Epidermal melanocyte (primary cell): ENCODE measurements around the gene METTL13.
"Not testable (repeated sequence)": the region's sequence is repeated elsewhere in the genome, so short reads cannot be mapped to it uniquely, and the experiment has no call there.

Experiments used
- DNase-seq: peaks from one replicate; pipeline ENCODE4 v3.0.0; 2011; ENCODE audit warnings: low spot score; ENCODE audit not compliant: insufficient read length

METTL13 gene

DNA sequence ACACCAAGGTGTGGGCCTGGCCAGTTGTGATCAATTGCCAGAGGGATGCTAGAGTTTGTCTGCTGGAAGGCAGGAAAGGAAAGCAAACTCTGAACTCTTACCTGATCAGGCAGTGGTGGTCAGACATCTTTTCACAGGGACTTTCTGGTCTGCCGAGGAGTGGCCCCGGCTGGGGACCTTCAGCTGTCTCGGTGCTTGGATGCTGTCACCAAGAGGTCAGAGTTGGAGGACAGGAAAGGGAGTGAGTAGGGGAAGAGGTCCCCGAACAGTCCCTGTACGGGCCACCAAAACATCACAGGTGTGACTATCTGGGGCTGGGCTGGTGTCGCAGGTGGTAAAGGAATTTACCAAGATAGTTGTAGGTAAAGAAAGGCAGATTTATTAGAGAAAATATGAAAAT lies 17.7 kb upstream of the METTL13 start:
- DNase-seq = no peak

DNA sequence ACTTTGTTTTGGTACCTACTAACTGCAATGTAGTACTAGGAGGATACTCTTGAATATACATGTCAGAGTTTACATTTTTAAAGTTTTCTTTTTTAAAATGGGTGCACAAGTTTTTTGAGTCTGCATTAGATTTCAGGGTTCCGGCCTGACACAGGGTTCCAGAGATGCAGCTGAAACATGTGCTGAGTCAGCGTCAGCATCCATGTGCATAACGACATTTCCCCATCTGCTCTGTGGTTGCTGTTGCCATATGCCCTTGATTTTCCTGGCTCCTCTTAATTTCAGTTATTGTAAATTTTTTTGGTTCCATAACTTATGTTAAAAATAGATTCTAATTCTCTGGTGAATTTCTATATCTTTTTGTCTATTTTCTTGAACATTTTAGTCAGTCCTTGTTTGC lies 12.3 kb upstream of the METTL13 start:
- DNase-seq = no peak

DNA sequence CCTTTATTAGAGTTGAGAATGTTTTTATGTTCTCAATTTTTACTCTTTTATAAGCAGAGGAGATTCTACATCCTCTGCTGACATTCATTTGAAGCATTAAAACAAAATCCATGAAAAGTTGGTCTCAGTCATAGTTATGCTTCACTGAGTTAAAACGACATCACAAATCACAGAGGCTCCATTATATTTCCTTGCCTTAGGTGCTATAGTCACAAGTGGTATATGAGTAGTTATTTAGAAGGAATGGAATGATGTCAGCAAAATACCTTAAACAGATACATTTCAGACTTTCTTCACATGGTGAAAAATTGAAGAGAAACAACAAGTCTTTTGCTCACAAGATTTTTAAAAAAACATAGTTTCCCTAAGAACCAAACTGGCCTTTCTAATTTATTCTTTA lies 11.7 kb upstream of the METTL13 start:
- DNase-seq = no peak

DNA sequence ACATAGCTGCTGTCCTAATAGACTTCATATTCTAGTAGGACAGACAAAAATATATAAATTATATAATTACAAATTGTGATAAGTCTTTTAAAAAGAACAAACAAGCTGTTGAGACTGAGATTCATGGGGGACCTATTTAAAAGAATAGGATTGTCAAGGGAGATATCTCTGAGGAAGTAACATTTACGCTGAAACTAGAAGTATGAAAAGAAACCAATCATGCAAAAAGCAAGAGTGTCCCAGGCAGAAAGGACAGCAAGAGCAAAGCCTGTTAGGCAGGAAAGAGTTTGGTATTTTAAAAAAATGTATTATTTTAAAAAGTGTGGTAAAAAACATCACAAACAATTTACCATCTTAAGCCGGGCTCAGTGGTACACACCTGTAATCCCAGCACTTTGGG lies 9.1 kb upstream of the METTL13 start:
- DNase-seq = no peak

DNA sequence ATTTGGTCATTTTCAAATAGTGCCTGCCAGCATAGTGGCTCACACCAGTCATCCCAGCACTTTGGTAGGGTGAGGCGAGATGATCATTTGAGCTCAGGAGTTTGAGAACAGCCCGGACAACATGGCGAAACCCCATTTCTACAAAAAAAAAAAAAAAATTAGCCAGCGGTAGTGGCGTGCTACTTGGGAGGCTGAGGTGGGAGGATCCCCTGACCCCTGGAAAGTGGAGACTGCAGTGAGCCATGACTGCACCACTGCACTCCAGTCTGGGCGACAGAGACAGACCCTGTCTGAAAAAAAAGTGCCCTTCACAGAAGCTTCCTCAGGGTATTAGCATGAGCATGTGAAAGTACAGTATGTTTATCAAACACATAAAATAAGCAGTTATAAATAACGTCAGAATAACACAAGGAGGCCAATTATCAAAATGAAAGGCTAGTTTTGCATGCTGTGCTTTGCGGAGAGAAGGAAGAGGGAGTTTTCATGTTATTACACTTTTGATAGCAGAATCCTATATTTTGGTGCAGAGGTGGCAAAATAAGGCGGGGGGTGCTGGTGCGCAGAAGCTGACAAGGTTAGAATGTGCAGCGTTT lies 781 bp upstream of the METTL13 start:
- no peak for DNase-seq

DNA sequence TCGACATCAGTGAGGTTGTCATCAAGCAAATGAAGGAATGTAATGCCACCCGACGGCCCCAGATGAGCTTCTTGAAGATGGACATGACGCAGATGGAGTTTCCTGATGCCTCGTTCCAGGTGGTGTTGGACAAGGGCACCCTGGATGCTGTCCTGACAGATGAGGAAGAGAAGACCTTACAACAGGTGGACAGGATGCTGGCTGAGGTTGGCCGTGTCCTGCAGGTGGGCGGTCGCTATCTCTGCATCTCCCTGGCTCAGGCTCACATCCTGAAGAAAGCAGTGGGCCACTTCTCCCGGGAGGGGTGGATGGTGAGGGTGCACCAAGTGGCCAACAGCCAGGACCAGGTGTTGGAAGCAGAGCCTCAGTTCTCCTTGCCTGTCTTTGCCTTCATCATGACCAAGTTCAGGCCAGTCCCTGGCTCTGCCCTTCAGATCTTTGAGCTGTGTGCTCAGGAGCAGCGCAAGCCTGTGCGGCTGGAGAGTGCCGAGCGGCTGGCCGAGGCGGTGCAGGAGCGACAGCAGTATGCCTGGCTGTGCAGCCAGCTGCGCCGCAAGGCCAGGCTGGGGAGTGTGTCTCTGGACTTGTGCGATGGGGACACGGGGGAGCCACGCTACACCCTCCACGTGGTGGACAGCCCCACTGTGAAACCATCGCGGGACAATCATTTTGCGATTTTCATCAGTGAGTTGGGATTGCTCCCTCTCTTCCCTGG lies 2.5 kb downstream of the METTL13 start:
- DNase-seq = no peak

DNA sequence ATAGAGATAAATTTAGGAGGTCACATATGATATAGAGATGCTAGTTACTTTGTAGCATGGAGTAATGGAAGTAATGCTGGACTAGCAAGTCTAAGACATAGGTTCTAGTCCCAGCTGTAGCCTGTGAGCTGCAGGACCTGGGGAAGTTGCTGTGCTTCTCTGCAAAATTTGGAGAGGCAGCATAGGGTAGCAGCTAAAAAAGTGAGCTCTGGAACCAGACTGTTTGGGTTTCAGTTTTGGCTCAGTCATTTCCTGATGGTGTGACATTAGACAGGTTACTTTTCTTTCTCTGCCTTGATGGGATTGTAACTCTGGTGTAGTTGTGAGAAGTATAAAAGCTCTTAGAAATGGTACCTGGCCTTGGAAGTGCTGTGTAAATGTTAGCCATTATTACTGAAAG lies 3.3 kb downstream of the METTL13 start:
- DNase-seq = no peak

DNA sequence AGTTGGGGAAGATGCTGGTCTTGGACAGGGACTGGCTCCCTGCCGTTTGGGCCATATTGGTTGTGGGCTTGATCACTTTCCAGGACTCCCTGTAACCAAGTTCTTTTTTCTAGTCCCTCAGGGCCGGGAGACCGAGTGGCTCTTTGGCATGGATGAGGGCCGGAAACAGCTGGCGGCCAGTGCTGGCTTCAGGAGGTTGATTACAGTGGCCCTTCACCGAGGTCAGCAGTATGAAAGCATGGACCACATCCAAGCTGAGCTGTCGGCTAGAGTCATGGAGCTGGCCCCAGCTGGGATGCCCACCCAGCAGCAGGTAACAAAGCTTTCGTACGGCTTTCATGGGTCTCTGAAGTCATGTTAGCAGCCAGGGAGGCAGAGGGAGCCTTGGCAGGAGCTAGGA lies 4.3 kb downstream of the METTL13 start:
- DNase-seq = no peak

DNA sequence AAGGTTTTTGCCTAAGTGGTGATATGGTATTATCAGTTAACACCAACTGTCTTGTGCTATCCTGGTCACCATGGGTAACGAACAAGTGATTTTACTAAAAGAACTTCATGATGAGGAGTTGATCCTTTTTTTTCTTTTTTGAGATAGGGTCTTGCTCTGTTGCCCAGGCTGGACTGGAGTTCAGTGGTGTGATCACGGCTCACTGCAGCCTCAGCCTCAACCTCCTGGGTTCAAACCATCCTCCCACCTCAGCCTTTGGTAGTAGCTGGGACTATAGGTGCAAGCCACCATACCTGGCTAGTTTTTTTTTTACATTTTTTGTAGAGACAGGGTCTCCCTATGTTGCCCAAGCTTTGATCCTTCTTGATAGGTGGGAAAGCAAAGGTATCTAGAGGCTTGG lies 5.1 kb downstream of the METTL13 start:
- no peak for DNase-seq

DNA sequence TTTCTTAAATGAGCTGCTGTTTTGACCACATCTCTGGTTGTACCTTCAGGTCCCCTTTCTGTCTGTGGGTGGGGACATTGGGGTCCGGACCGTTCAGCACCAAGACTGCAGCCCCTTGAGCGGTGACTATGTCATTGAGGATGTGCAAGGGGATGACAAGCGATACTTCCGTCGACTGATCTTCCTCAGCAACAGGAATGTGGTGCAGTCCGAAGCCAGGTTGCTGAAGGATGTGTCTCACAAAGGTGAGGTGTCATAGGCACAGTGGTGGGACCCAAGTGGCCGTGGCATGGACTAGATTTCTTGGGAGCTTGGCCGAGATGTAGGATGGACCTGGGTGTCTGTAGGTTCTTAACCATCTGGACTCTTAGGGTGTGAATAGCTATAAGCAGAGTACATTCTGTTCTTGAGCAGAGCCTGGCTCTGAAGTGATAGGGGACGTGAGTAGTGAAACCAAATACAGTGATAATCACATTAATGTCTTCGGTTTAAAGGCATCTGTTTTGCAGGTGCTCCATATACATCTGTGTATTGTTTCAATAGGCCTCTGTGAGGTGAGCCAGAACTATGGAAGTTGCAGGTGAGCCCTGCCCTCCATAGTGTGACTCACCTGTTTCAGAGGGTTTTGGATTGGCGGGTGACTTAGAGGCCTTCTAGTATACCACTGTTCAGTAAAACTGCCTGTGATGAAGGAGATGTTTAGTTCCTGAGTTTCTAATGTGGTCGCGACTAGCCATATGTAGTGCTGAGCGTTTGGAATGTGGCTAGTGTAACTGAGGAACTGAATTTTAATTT lies 6.4 kb downstream of the METTL13 start:
- no peak for DNase-seq

DNA sequence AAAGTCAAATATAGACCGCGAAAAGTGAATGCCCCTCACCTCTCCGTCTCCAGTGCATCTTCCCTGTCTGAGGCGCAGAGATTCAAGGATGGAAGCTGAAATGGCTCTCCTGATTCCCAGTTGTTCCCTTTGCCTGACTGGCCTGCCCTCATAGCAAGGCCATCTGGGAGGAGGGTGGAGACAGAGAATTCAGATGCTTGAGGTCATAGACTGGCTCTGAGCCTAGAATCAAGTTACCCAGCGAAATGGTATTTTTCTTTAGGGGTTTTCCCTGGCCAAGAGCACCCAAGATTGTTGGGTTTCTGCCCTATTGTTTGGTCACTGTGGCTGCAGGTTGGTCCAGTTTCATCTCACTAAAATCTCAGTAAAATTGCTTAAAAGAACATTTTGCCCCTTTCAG lies 7.2 kb downstream of the METTL13 start:
- no peak for DNase-seq

DNA sequence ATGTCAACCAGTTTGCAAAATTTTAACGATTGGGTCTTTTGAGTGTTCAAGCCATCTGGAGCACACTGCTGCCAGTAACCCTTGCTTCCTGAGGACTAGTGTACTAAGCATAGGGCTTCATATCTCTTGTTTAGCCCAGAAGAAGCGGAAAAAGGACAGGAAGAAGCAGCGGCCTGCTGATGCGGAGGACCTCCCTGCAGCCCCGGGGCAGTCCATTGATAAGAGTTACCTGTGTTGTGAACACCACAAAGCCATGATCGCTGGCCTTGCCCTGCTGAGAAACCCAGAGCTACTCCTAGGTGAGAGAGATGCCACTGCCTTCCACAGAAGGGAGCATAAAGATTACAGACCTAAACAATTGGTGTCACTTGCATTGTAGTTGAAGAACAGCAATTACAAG lies 8.9 kb downstream of the METTL13 start:
- no peak for DNase-seq

DNA sequence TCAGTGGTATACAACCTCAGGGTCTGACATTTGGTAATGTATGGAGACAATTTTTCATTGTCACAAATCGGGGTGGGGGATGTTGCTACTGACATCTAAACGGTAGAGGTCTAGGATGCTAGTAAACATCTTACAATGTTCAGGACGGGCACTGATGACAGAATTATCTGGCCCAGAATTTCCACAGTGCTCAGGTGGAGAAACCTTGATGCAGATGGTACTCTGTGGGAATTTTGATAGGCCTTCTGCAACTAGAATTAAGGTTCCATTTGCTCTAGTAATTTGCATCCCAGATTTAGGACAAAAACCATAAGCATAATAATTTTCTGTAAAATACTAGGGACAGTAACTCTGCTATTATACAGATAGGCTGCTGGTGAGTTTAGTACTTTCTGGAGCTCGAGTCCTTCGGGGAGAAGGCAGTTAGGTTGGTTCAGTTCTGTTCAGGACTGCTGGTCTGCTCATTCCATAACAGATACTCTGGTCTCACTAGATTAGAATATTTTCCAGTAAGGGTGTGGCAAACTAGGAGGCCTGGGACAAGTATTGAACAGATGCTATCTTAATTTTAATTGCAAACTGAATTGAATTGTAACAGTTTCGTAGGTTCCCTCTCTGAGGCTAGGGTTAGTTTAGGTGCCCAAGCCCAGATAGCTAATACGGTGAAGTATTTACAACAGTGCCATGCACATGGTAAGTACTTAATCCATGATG lies 11.4 kb downstream of the METTL13 start:
- DNase-seq = no peak

DNA sequence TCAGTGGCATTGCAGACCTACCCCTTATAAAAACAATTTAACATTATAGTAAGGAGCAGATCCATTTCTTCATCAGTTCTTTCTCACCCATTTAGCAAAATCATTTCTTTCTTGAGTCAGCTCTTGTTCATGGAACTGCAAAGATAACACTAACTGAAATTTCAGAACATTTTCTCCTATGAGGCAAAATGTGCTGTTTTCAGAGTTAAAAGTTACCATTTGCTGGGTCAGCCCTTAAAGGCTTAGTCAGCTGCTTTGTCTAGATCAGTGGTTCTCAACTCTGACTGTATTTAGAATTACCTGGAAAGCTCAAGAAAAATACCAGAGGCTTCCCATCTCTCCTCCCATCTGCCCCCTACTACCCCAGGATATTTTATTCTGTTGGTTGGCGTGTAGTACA lies 12.2 kb downstream of the METTL13 start:
- DNase-seq = no peak

DNA sequence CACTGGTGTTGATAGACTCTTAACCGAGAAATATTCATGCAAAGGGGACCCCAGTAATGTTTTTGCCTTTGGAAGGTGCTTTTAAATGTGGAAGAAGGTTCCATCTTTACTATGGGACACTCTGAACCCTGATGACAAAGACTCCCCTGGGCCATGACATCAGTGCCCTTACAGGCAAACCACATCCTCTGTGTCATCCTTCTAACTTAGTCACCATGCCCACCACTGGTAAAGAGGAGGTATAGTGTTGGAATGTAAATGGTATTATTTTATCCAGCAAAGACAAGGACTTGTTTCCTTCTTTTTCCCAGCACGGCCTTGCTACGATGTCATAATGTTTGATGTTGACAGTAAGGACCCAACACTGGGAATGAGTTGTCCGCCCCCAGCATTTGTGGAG lies 12.6 kb downstream of the METTL13 start:
- DNase-seq = no peak

DNA sequence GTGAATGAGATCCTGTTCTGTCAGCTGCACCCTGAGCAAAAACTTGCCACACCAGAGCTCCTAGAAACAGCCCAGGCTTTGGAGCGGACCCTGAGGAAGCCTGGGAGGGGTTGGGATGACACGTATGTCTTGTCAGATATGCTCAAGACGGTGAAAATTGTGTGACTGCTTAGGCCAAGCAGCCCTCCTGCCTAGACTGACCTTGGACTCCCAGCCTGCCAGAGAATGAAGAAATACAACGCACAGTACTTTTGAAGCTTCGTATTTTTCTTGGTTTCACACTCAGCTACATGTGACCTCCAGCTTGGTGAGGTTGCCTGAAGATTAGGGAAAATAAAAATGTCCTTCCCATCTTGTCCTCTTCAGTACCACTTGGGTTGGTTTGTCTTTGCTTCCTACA lies 15.1 kb downstream of the METTL13 start:
- DNase-seq = no peak

DNA sequence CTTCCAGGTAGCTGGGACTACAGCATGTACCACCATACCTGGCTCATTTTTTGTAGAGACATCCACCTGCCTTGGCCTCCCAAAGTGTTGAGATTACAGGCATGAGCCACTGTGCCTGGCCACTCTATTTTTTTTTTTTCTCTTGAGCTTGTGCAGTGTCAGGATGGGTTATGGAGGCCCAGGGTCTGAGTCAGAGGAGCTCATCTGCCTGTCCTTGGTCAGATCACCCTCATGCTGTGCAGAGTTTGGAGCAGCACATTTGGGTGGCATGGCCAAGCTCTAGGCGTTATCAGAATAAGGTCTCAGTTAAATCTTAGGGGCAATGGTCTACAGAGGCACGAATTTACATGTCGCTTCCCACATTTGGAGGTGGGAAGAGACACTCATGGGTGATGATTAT lies 16.9 kb downstream of the METTL13 start:
- no peak for DNase-seq

DNA sequence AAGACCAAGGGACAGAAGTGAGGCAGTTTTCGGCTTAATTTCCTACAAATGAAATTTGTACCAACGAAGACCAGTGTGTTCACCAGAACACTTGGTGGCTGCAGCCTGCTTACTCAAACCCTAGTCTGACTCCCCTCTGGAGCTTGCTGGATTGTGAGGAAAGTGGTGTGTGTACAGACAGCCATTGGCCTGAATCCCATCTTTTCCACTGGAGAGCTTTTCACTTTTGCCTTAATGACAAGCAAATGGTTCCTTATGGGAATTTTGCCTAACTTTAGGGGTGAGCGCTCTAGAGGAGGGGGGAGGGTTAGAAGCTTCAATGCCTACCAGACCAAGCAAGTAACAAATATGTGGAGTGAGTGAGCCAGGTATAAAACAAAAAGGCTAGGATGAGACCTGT lies 17.3 kb downstream of the METTL13 start:
- DNase-seq = no peak

DNA sequence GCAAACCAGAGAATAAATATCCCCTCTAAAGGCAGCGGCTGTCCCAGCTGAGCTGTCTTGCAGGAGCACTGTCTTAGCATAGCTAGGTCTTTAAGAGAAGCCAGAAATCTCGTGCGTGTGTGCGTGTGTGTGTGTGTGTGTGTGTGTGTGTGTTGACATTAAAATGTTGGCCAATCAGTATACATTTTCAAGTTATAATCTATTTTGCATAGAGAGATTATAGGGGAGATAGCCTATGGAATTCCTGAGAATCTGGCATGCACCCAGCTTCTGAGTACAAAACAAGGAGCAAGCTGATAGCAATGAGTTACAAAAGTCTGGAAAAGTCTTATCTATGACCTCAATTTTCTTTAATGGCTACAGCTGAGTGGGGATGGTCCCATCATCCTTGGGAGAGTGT lies 17.7 kb downstream of the METTL13 start:
- no peak for DNase-seq

DNA sequence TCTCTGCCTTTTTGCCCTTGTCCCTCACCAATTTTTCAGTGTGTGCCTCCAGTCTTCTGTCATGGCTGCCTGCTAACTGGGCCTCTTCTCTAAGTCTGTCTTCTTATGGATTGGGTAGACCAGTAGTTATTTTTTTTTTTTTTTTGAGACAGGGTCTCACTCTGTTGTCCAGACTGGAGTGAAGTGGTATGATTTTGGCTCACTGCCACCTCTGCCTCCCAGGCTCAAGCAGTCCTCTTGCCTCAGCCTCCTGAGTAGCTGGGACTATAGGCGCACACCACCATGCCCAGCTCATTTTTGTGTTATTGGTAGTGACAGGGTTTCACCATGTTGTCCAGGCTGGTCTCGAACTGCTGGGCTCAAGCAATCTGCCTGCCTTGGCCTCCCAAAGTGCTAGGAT lies 18.2 kb downstream of the METTL13 start:
- not testable (repeated sequence) for DNase-seq

DNA sequence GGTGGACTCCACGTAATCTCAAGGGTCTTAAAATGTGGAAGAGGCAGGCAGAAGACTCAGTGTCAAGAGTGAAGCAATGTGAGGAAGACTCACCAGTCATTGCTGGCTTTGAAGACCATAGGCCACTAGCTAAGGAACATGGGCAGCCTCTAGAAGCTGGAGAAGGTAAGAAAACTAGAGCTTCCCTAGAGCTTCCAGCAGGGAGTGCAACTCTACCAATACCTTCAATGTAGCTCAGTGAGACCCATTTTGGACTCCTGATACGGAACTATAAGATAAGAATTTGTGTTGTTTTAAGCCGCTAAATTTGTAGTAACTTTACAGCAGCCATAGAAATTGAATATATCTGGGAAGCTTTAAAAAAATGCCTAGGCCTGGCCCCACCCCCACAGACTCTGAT lies 18.9 kb downstream of the METTL13 start:
- no peak for DNase-seq

DNA sequence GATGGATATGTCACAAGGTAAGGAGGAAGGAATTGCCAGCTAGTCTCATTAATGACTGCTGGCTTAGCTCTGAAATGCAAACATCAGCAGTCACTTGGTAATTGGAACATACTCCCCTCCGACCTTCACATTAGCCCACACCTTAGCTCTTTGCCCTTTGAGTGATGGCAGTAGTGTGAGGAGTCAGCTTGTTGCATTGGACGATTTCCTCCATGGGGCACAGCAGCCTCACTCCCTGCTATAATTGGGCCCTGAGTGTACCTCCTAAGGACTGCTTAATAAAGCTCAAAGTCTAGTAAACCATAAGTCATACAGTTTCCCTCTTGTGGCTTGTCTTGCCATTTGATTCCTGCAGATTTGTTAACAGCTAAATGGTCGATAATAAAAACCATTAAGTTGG lies 19.4 kb downstream of the METTL13 start:
- DNase-seq = no peak
